ENCODE data around the gene CDH5. TPM values are rescaled to one million over a fixed set of nuclear protein-coding genes. Genes with fewer than 3 reads are reported as not detected.
"Not testable (repeated sequence)": the region's sequence is repeated elsewhere in the genome, so short reads cannot be mapped to it uniquely, and the experiment has no call there.

The CDH5 gene
- total RNA-seq, 2 experiments from 2014 or later: not detected

GRCh38 chr16:66441586-66442375, 75.3 kb downstream of the CDH5 start:
- Mint-ChIP-seq H3K36me3 (ENCODE audit: low read depth) (no peaks in the 10 kb centered on the region), H3K27me3 (ENCODE audit: low read depth) (peaks cover 2% of the 10 kb centered on the region), H3K27ac (no peak overlapping the region), H3K4me3 (no peak overlapping the region), H3K9me3 (no peaks in the 10 kb centered on the region), H3K4me1 (ENCODE audit: low read depth) (no peaks in the 10 kb centered on the region)
- intact Hi-C loops (cut with micrococcal nuclease): no loop called here
- CTCF ChIA-PET: interaction anchor here (1.0 to 1.7 kb wide), 4 partner anchors 13 to 148 kb away, joined by 3 to 6 read pairs (median 4); no protein-coding TSS in a partner anchor
- DNase-seq: no peak

- DNase-seq: no peak
- H3K4me1 Mint-ChIP-seq (ENCODE audit: low read depth): no peaks in the 10 kb centered on the region
- CTCF ChIA-PET: interaction anchor here (1.1 to 1.7 kb wide), 4 partner anchors 13 to 147 kb away, joined by 3 to 6 read pairs (median 4); no protein-coding TSS in a partner anchor
- H3K27ac Mint-ChIP-seq: no peak overlapping the region
- intact Hi-C loops (cut with micrococcal nuclease): no loop called here
- H3K27me3 Mint-ChIP-seq (ENCODE audit: low read depth): peaks cover 2% of the 10 kb centered on the region
- no peak overlapping the region for H3K4me3 Mint-ChIP-seq
- H3K36me3 Mint-ChIP-seq (ENCODE audit: low read depth): no peaks in the 10 kb centered on the region
- no peaks in the 10 kb centered on the region for H3K9me3 Mint-ChIP-seq
Measured at GRCh38 chr16:66442502-66443268, 76.2 kb downstream of the CDH5 start.

GRCh38 chr16:66443269-66443652, 76.8 kb downstream of the CDH5 start:
- DNase-seq: no peak
- intact Hi-C loops (cut with micrococcal nuclease): no loop called here
- Mint-ChIP-seq H3K36me3 (ENCODE audit: low read depth) (no peaks in the 10 kb centered on the region), H3K9me3 (no peaks in the 10 kb centered on the region), H3K4me3 (no peak overlapping the region), H3K27me3 (ENCODE audit: low read depth) (peaks cover 2% of the 10 kb centered on the region), H3K27ac (no peak overlapping the region), H3K4me1 (ENCODE audit: low read depth) (no peaks in the 10 kb centered on the region)
- CTCF ChIA-PET: interaction anchor here (0.6 to 1.3 kb wide), 3 partner anchors 13 to 209 kb away, joined by 3 to 4 read pairs (median 3); no protein-coding TSS in a partner anchor

GRCh38 chr16:66444049-66444481, 77.6 kb downstream of the CDH5 start:
- Mint-ChIP-seq H3K4me1 (ENCODE audit: low read depth) (no peaks in the 10 kb centered on the region), H3K27ac (no peak overlapping the region), H3K9me3 (no peaks in the 10 kb centered on the region), H3K36me3 (ENCODE audit: low read depth) (no peaks in the 10 kb centered on the region), H3K4me3 (no peak overlapping the region), H3K27me3 (ENCODE audit: low read depth) (peaks cover 2% of the 10 kb centered on the region)
- CTCF ChIA-PET: interaction anchor here (0.6 to 1.1 kb wide), 5 partner anchors 14 to 208 kb away, joined by 3 read pairs; no protein-coding TSS in a partner anchor
- no peak for DNase-seq
- intact Hi-C loops (cut with micrococcal nuclease): no loop called here

GRCh38 chr16:66446737-66447136, 80.2 kb downstream of the CDH5 start:
- no peak for DNase-seq
- Mint-ChIP-seq H3K27me3 (ENCODE audit: low read depth) (peaks cover 2% of the 10 kb centered on the region), H3K27ac (no peak overlapping the region), H3K4me1 (ENCODE audit: low read depth) (no peaks in the 10 kb centered on the region), H3K9me3 (no peaks in the 10 kb centered on the region), H3K4me3 (no peak overlapping the region), H3K36me3 (ENCODE audit: low read depth) (no peaks in the 10 kb centered on the region)
- CTCF ChIA-PET: interaction anchor here (1.0 kb wide), 1 partner anchor 22 kb away, joined by 3 read pairs; no protein-coding TSS in a partner anchor
- intact Hi-C loops (cut with micrococcal nuclease): no loop called here

GRCh38 chr16:66447491-66447890, 81.0 kb downstream of the CDH5 start:
- DNase-seq: no peak
- H3K9me3 Mint-ChIP-seq: no peaks in the 10 kb centered on the region
- CTCF ChIA-PET: interaction anchor here (0.6 to 1.0 kb wide), 2 partner anchors 21 to 335 kb away, joined by 3 to 4 read pairs; no protein-coding TSS in a partner anchor
- H3K4me1 Mint-ChIP-seq (ENCODE audit: low read depth): no peaks in the 10 kb centered on the region
- intact Hi-C loops (cut with micrococcal nuclease): no loop called here
- H3K27ac Mint-ChIP-seq: no peak overlapping the region
- no peaks in the 10 kb centered on the region for H3K36me3 Mint-ChIP-seq (ENCODE audit: low read depth)
- H3K27me3 Mint-ChIP-seq (ENCODE audit: low read depth): peaks cover 2% of the 10 kb centered on the region
- H3K4me3 Mint-ChIP-seq: no peak overlapping the region

- no peak overlapping the region for H3K4me3 Mint-ChIP-seq
Measured at GRCh38 chr16:66451548-66451947, 85.1 kb downstream of the CDH5 start.

GRCh38 chr16:66453230-66453629, 86.7 kb downstream of the CDH5 start:
- H3K27ac Mint-ChIP-seq; H3K27me3 Mint-ChIP-seq (ENCODE audit: low read depth); H3K9me3 Mint-ChIP-seq; intact Hi-C loops (cut with micrococcal nuclease); H3K4me1 Mint-ChIP-seq (ENCODE audit: low read depth); DNase-seq; H3K4me3 Mint-ChIP-seq; H3K36me3 Mint-ChIP-seq (ENCODE audit: low read depth): not testable (repeated sequence)
- CTCF ChIA-PET: interaction anchor here (0.7 to 2.4 kb wide), 4 partner anchors 30 to 394 kb away, joined by 3 to 7 read pairs (median 4); no protein-coding TSS in a partner anchor

More at GRCh38 chr16:66451548-66451947, 85.1 kb downstream of the CDH5 start:
- Mint-ChIP-seq H3K4me1 (ENCODE audit: low read depth) (peaks cover 4% of the 10 kb centered on the region), H3K27me3 (ENCODE audit: low read depth) (no peaks in the 10 kb centered on the region), H3K27ac (no peak overlapping the region), H3K9me3 (no peaks in the 10 kb centered on the region), H3K36me3 (ENCODE audit: low read depth) (no peaks in the 10 kb centered on the region)
- CTCF ChIA-PET: interaction anchor here (1.2 to 2.4 kb wide), 2 partner anchors 17 to 32 kb away, joined by 3 to 7 read pairs; no protein-coding TSS in a partner anchor
- intact Hi-C loops (cut with micrococcal nuclease): no loop called here
- DNase-seq: no peak

Other genes starting within 250 kb of the CDH5 start
- not detected for gene BEAN1, start 60.6 kb downstream of the CDH5 start, total RNA-seq
- gene TK2, start 183.4 kb downstream of the CDH5 start, total RNA-seq: 1 to 10 TPM; 5.7 to 5.9 TPM
- 100 to 1,000 TPM; 114 to 126 TPM for gene CKLF, start 185.9 kb downstream of the CDH5 start, total RNA-seq
- 1 to 10 TPM; 4.2 to 8.2 TPM for gene CMTM1, start 199.7 kb downstream of the CDH5 start, total RNA-seq
- gene CMTM2, start 212.8 kb downstream of the CDH5 start, total RNA-seq: not detected
- 10 to 100 TPM; 33.7 to 35.3 TPM for gene CMTM3, start 238.0 kb downstream of the CDH5 start, total RNA-seq